Vagina (tissue), 2 donors: ENCODE measurements around the gene ABCD3. TPM values are rescaled to one million over a fixed set of nuclear protein-coding genes. Genes with fewer than 3 reads are reported as not detected.
"Not testable (repeated sequence)": the region's sequence is repeated elsewhere in the genome, so short reads cannot be mapped to it uniquely, and the experiment has no call there.

ENCODE experiments used
- DNase-seq, 2 donors: peaks; one replicate each; pipeline ENCODE4 v3.0.0-alpha.2; 2017; ENCODE audit errors: extremely low spot score in 2 of 2
- H3K27ac ChIP-seq: fragments of 200-600 bp; sonication (generic); one replicate; pipeline ENCODE4 v1.5.1; 2019
- H3K27me3 ChIP-seq: fragments of 200-600 bp; sonication (generic); one replicate; pipeline ENCODE4 v1.5.1; 2019
- H3K36me3 ChIP-seq, 2 donors: fragments of 200-600 bp; sonication (generic); one replicate each; pipeline ENCODE4 v1.5.1; 2017 to 2019
- H3K4me1 ChIP-seq: fragments of 200-600 bp; sonication (generic); one replicate; pipeline ENCODE4 v1.5.1; 2019
- H3K4me3 ChIP-seq, 2 donors: fragments of 200-600 bp; sonication (generic); 1 replicate in 1 of 2; 2 replicates in 1 of 2; pipeline ENCODE4 v1.5.1; 2016 to 2019
- H3K9me3 ChIP-seq: fragments of 200-600 bp; sonication (generic); one replicate; pipeline ENCODE4 v1.5.1; 2019
- POLR2A ChIP-seq, 2 donors: fragments of 450-650 bp; IDR thresholded peaks; one replicate each; pipeline ENCODE4 v1.6.1; 2017; ENCODE audit warnings: antibody characterized with exemption in 2 of 2, mild to moderate bottlenecking in 2 of 2, moderate library complexity in 2 of 2
- POLR2AphosphoS5 ChIP-seq, 2 donors: sonication (generic); formaldehyde crosslinking; IDR thresholded peaks; one replicate each; pipeline ENCODE4 v1.9.0; 2017; ENCODE audit warnings: antibody characterized with exemption in 2 of 2, mild to moderate bottlenecking in 2 of 2, low read depth in 1 of 2; ENCODE audit not compliant: insufficient read depth in 1 of 2
- intact Hi-C: fragments of 100-400 bp; cut with DNase I; formaldehyde crosslinking; loops from one replicate; pipeline ENCODE4 v1.15.1; 2023
- total RNA-seq: library from RNA; depleted of rRNA; stranded (reverse); fragments of >200 nt; gene quantifications from one replicate; pipeline ENCODE4 v1.2.3, GENCODE V29; 2016
- TF ChIP-seq, protein P1 (sequence below), 3 experiments: fragments of 450-650 bp in 2 of 3; fragments of 200-600 bp in 1 of 3; sonication (generic) in 1 of 3; IDR thresholded peaks; one replicate each; pipeline ENCODE4 v1.5.1; 2017 to 2019; ENCODE audit warnings: antibody characterized with exemption in 3 of 3, mild to moderate bottlenecking in 2 of 3, moderate library complexity in 2 of 3

The ABCD3 gene
- total RNA-seq, 1 donor from 2014 or later: 16.2 TPM

DNA sequence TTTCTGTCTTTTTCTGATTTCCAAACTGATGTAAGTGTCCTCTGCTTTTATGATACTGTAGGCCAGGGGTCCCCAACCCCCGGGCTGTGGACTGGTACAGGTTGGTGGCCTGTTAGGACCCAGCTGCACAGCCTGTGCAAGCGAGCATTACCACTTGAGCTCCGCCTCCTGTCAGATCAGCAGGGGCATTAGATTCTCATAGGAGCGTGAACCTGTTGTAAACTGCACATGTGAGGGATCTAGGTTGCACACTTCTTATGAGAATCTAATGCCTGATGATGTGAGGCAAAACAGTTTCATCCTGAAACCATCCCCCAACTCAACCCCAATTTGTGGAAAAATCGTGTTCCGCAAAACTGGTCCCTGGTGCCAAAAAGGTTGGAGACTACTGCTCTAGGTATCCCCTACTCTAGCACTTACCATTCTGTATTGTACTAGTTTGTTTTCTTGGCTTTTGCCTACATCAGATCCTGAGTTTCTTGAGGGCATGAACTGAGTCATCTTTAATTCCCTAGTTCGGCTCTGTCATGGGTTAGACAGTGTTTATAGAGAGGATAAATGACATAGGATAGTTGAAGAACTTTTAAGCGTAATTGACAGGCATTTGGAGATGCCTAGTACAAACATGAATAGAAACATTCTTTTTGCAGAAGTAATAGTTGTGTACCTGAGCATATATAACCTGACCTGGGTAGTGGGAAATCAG is 4.1 kb downstream of the ABCD3 start:
- Histone ChIP-seq H3K36me3 (no peaks in the 10 kb centered on the region), H3K4me3 (no peak overlapping the region), H3K9me3 (no peaks in the 10 kb centered on the region), H3K27ac (no peak overlapping the region), H3K27me3 (no peaks in the 10 kb centered on the region), H3K4me1 (peaks cover 71% of the 10 kb centered on the region)
- intact Hi-C loops: no loop called here
- no peak for DNase-seq
- TF ChIP-seq, protein P1, sequence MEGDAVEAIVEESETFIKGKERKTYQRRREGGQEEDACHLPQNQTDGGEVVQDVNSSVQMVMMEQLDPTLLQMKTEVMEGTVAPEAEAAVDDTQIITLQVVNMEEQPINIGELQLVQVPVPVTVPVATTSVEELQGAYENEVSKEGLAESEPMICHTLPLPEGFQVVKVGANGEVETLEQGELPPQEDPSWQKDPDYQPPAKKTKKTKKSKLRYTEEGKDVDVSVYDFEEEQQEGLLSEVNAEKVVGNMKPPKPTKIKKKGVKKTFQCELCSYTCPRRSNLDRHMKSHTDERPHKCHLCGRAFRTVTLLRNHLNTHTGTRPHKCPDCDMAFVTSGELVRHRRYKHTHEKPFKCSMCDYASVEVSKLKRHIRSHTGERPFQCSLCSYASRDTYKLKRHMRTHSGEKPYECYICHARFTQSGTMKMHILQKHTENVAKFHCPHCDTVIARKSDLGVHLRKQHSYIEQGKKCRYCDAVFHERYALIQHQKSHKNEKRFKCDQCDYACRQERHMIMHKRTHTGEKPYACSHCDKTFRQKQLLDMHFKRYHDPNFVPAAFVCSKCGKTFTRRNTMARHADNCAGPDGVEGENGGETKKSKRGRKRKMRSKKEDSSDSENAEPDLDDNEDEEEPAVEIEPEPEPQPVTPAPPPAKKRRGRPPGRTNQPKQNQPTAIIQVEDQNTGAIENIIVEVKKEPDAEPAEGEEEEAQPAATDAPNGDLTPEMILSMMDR (IDR thresholded peaks at IDR 0.05): no peak
- no peak for TF ChIP-seq POLR2AphosphoS5 (IDR thresholded peaks at IDR 0.05; ENCODE audit: insufficient read depth in 1 of 2, low read depth in 1 of 2)
- TF ChIP-seq POLR2A (IDR thresholded peaks at IDR 0.05): no peak

DNA sequence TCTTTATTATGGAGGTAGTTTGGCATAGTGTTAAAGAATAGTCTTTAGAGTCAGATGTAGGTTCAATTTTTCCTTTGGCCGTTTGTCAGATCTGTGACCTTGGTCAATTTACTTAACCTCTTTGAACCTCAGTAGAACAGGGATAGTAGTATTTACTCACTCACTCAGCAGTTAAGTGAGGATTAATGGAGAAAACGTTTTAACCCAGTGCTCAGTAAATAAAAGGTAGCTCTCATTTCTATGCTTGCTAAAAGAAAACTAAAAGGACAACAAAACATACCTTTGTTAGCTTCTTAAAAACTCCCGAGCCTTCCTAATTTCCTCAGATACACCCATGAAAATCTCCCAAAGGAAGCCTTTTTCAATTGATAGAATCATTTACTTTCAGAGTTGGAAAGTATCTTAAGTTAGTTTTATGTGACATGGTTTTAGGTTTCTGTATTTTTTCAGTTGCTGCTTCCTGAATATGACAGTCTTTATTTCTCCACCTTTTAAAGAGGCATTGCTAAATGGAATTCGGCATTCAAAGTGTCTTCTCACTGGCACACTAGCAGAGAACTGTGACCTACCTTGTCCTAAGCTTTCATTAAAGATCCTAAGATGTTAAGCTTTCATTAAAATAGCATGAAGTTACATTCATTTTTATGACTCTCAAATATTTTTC is 7.8 kb downstream of the ABCD3 start:
- peaks cover 60% of the 10 kb centered on the region for H3K4me1 ChIP-seq
- no peak overlapping the region for H3K27ac ChIP-seq
- intact Hi-C loops: no loop called here
- no peaks in the 10 kb centered on the region for H3K27me3 ChIP-seq
- H3K9me3 ChIP-seq: no peaks in the 10 kb centered on the region
- no peaks in the 10 kb centered on the region for H3K36me3 ChIP-seq
- H3K4me3 ChIP-seq: no peak overlapping the region
- TF ChIP-seq, protein P1 (IDR thresholded peaks at IDR 0.05): no peak
- TF ChIP-seq POLR2AphosphoS5 (IDR thresholded peaks at IDR 0.05; ENCODE audit: insufficient read depth in 1 of 2, low read depth in 1 of 2) (no peak), POLR2A (IDR thresholded peaks at IDR 0.05) (no peak)
- DNase-seq: no peak

DNA sequence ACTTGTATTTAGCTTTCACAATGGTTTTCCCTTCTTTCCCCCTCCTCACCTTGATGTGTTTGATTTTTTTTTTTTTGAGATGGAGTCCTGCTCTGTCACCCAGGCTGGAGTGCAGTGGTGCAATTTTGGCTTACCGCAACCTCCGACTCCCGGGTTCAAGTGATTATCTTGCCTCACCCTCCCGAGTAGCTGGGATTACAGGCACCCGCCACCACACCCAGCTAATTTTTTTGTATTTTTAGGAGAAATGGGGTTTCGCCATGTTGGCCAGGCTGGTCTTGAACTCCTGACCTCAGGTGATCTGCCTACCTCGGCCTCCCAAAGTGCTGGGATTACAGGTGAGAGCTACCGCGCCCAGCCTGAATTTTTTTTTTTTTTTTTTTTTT is 8.3 kb downstream of the ABCD3 start:
- H3K9me3 ChIP-seq, H3K27ac ChIP-seq, H3K36me3 ChIP-seq, DNase-seq, H3K4me3 ChIP-seq, H3K27me3 ChIP-seq, intact Hi-C loops: not testable (repeated sequence)
- H3K4me1 ChIP-seq: peaks cover 55% of the 10 kb centered on the region

DNA sequence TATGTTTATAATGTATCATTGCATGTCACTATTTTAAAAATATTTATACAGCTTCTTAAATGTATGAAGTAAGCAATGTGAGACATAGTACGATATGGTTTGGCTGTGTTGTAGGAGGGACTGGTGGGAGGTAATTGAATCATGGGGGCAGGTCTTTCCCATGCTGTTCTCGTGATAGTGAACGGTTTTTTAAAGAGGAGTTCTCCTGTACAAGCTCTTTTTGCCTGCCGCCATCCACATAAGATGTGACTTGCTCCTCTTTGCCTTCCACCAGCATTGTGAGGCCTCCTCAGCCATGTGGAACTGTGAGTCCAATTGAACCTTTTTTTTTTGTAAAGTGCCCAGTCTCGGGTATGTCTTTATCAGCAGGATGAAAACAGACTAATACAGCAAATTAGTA is 10.3 kb downstream of the ABCD3 start:
- no peaks in the 10 kb centered on the region for H3K27me3 ChIP-seq
- H3K9me3 ChIP-seq: no peaks in the 10 kb centered on the region
- H3K27ac ChIP-seq: no peak overlapping the region
- H3K4me3 ChIP-seq: no peak overlapping the region
- TF ChIP-seq, protein P1 (IDR thresholded peaks at IDR 0.05): no peak
- TF ChIP-seq POLR2A (IDR thresholded peaks at IDR 0.05) (no peak), POLR2AphosphoS5 (IDR thresholded peaks at IDR 0.05; ENCODE audit: insufficient read depth in 1 of 2, low read depth in 1 of 2) (no peak)
- DNase-seq: no peak
- intact Hi-C loops: no loop called here
- peaks cover 36% of the 10 kb centered on the region for H3K4me1 ChIP-seq
- H3K36me3 ChIP-seq: no peaks in the 10 kb centered on the region

DNA sequence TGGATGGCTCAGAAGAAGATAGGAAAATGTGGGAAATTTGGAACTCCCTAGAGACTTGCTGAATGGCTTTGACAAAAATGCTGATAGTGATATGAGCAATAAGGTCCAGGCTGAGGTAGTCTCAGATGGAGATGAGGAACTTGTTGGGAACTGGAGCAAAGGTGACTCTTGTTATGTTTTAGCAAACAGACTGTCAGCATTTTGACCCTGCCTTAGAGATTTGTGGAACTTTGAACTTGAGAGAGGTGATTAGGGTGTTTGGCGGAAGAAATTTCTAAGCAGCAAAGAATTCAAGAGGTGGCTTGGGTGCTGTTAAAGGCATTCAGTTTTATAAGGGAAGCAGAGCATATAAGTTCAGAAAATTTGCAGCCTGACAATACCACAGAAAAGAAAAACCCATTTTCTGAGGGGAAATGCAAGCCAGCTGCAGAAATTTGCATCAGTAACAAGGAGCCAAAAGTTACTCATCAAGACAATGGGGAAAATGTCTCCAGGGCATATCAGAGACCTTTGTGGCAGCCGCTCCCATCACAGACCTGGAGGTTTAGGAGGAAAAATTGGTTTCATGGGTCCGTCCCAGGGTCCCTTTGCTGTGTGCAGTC is 10.8 kb downstream of the ABCD3 start:
- H3K36me3 ChIP-seq, H3K27me3 ChIP-seq, H3K27ac ChIP-seq, intact Hi-C loops, H3K9me3 ChIP-seq, H3K4me3 ChIP-seq, DNase-seq: not testable (repeated sequence)
- peaks cover 39% of the 10 kb centered on the region for H3K4me1 ChIP-seq

DNA sequence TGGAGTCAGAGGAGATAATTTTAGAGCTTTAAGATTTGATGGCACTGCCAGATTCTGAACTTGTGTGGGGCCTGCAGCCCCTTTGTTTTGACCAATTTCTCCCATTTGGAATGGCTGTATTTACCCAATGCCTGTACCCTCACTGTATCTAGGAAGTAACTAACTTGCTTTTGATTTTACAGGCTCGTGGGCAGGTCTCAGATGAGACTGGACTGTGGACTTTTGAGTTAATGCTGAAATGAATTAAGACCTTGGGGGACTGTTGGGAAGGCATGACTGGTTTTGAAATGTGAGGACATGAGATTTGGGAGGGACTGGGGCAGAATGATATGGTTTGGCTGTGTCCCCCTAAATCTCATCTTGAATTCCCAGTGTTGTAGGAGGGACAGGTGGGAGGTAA is 11.9 kb downstream of the ABCD3 start:
- H3K4me1 ChIP-seq: peaks cover 38% of the 10 kb centered on the region
- intact Hi-C loops, DNase-seq, H3K27ac ChIP-seq, H3K27me3 ChIP-seq, H3K36me3 ChIP-seq, H3K9me3 ChIP-seq, H3K4me3 ChIP-seq: not testable (repeated sequence)
